Putamen (tissue), 1 donor: Measurements from ENCODE around the gene CHD6.

Experiments used
- DNase-seq: peaks from one replicate; pipeline ENCODE4 v3.0.0-alpha.2; 2016; ENCODE audit warnings: low spot score

Gene CHD6

DNA sequence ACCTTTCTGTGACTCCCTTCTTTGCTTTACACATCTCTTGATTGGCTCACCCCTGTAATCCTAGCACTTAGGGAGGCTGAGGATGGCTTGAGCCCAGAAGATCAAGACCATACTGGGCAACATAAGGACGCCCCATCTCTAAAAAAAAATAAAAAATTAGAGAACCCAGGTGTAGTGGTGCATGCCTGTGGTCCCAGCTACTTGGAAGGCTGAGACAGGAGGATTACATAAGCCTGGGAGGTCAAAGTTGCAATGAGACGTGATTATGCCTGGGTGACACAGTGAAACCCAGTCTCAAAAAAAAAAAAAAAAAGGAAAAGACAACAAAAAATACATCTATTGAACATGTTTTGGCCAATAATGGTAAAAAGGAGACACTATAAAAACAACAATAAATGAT lies 37.8 kb downstream of the CHD6 start:
- no peak for DNase-seq

DNA sequence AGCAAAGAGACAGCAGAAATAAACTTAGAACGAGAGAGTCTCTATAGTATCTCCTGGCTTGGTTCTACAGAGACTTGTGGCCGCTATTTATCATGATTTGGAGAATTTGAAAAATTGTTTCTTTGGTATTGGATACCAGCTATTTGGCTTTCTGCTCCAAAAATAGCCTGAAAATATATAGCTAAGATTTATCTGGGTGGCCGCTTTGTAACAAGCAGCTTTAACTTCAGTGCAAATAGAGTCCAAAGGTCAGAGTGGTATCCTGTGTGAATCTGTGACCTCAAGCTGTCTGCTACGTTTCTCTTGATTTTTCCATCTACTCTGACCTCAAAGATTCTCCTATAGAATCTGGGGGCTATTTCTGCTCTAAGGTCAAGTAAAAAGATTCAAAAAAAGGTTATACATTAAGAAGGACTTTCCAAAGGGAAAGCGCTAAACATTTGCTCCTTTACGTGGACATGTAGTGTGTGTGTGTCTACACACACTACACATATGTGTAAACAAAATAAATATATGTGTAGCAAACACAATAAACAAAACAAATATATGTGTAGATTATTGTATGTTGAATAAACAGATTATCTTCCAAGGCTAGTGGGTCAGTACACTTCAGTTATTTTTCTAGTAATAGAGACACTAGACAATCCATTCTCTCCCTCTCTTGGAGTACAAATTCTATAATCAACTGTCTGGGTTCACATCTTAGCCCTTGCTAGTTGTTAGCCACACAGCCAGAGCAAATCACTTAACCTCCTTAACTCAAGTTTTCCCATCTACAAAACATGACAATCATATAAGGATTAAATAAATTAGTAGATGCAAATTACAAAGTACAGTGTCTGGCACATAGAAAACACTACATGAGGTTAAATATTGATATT lies 40.8 kb downstream of the CHD6 start:
- DNase-seq: no peak

- DNase-seq: no peak
Measured at GRCh38 chr20:41575412-41575811, 42.8 kb downstream of the CHD6 start.

- DNase-seq: no peak
Measured at GRCh38 chr20:41574802-41575389, 43.3 kb downstream of the CHD6 start.

GRCh38 chr20:41573955-41574354 lies 44.2 kb downstream of the CHD6 start:
- DNase-seq: no peak

DNA sequence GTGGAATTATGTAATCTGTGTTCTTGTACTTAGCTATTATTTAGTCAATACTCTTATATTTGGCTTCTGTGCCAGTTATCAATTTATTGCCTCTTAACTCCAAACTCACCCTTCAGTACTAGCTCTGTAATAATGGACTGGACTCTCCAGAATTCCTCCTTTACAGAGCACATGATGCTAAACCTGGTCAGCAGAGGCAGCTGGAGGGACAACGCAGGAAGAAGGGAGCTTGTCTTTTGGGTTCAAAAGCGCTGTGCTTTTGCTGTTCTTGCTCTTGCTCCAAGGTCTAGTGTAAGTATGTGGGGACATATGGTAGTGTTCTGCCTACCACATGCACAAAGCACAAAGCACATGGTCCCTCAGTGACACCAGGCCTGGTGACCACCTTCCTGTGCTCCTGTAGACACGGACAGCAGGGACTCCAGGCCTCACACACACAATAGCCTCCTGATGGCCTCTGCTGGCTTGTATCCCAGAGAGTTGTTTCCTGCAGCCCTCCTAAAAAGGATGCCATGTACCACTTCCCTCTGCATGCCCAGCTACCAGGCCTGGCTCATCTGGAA lies 46.1 kb downstream of the CHD6 start:
- no peak for DNase-seq

- no peak for DNase-seq
Measured at GRCh38 chr20:41571006-41571405, 47.2 kb downstream of the CHD6 start.

GRCh38 chr20:41570557-41570956 lies 47.6 kb downstream of the CHD6 start:
- no peak for DNase-seq

- DNase-seq: no peak
Measured at GRCh38 chr20:41567615-41568014, 50.6 kb downstream of the CHD6 start.

GRCh38 chr20:41566896-41567527 lies 51.2 kb downstream of the CHD6 start:
- no peak for DNase-seq

- no peak for DNase-seq
Measured at GRCh38 chr20:41563087-41563486, 55.1 kb downstream of the CHD6 start.

- no peak for DNase-seq
Measured at GRCh38 chr20:41560970-41561369, 57.2 kb downstream of the CHD6 start.

- no peak for DNase-seq
Measured at GRCh38 chr20:41559658-41560057, 58.5 kb downstream of the CHD6 start.

DNA sequence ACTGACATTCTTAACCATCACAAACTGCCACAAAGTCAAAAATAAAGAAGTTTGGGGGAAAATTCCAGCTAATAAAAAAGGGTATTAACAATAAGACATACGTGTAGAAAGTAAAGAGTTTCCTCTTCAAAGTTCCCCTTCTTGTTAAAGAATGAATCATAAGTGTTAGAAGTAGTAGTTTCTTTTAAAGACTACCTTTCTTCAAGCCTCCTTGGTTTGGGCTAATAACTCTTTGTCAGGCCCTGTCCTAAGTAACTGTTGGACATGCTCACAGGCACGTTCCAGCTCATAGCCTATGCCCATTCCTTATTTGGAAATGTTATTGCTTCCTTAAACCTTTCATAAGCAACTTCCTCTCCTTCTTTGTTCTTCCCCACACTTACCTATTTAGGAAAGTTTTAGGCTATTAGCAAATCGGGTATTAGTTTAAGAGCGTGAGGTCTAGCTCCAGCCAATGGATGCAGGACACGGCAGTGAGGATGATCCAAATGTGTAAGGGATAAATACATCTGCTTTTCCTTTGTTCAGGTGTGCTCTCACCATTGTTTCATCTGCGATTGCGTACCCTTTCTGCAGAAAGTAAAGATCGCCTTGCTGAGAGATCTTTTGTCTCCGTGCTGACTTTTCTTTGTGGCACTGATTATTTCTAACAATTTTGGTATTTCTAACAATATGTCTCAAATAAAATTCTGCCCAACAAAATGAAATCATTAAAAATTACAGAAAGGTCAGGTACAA lies 64.9 kb downstream of the CHD6 start:
- DNase-seq: no peak

- no peak for DNase-seq
Measured at GRCh38 chr20:41552295-41553068, 65.7 kb downstream of the CHD6 start.

DNA sequence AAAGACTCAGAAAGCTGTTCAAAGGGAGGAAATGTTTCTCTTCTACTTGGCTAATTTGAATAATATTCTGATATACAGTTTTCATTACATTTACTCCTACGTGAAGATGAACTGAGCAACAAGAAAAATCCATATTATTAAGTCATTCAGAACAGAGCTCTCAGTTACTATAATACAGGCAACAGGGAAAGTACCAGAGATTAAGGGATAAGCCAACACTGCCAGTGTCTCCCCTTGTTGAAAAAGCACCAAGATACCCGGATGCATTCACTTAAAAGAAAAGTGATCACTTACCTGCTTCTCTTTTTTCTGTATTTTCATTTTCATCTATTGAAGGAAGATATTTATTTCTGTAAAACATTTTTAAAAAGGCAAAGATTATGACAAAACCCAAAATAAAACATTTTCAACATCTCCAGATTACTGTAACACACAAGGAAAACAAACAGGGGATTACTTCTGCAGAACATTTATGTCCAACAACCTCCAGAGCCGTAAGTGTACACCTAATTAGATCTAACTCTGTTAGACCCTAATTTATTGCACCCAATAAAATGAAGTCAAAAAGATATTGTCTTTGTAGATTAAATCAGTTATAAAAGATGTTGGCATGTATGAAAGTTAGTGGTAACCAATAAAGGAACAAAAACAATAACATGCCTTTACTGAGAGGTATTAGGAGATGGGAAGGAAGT lies 67.0 kb downstream of the CHD6 start:
- DNase-seq: no peak

GRCh38 chr20:41547221-41547620 lies 71.0 kb downstream of the CHD6 start:
- DNase-seq: no peak

DNA sequence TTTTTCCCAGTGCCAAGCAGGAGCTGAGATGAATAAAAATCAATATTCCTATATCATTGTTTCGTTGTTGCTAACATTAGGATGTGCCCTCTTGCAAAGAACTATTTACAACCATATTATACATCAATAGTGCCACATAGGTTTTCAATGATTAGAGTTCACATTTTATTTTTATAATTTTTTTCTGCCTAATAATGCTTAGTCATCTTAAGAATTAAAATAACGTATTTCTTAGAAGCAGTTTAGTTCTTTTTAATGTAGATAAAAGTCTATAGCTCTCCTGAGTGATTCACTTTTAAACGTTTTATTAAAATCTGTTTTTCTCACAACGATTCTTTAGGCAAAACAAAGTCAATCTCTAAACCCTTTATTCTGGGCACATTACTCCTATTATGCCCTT lies 71.6 kb downstream of the CHD6 start:
- no peak for DNase-seq

- DNase-seq: no peak
Measured at GRCh38 chr20:41544472-41544871, 73.7 kb downstream of the CHD6 start.

DNA sequence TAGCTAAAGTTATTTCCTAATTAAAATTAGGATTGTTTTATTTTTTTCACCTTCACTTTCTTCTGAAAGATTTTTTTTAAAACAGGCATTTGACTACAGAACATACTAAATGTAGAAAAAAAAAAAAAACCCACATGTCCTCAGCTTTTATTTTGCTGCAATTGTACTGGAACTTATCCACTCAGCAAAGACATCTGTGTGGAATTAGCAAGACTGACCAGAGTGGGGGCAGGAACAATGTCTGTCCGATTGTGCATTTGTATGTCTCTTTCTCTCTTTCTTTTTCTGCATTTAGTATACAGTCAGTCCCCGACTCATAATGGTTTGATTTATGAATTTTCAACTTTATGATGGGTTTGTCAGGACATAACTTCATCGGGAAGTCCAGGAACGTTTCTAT lies 77.3 kb downstream of the CHD6 start:
- no peak for DNase-seq

DNA sequence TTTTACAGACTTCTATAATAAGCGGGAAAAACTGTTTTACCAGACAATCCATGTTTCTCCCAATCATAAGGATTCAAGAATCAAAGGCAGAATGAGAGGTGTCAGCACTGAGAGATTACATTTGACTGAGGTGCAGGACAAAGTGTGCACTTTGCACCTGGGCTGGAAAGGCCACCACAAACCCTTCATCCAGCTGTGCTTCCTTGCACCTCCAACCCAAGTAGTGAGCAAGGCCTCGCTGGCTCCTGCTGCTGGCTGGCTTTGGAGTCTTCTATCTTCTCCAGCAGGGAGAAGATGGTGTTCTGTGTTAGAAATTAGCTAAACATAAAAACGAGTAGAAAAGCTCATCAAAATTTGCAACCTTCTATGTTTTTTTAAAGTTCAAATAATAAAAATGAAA lies 77.7 kb downstream of the CHD6 start:
- DNase-seq: no peak
